Renal pelvis (tissue), 4 donors: Measurements from ENCODE around the gene ZSWIM3. TPM values are rescaled to one million over a fixed set of nuclear protein-coding genes. Genes with fewer than 3 reads are reported as not detected.
A peak's percentile ranks its signal among the peaks of the same experiment; 100 is the strongest.
"Not testable (repeated sequence)": the region's sequence is repeated elsewhere in the genome, so short reads cannot be mapped to it uniquely, and the experiment has no call there.

Source experiments
- DNase-seq: peaks from one replicate; pipeline ENCODE4 v3.0.0-alpha.2; 2013
- polyA plus RNA-seq, 3 donors: library from polyadenylated mRNA; unstranded; fragments of 120-200 nt; gene quantifications; one replicate each; pipeline ENCODE4 v1.2.1, GENCODE V29; 2013; ENCODE audit not compliant: insufficient read length in 3 of 3

Gene ZSWIM3
- polyA plus RNA-seq, 3 donors, result 5.9 to 6.5 (median 6.1) TPM

DNA sequence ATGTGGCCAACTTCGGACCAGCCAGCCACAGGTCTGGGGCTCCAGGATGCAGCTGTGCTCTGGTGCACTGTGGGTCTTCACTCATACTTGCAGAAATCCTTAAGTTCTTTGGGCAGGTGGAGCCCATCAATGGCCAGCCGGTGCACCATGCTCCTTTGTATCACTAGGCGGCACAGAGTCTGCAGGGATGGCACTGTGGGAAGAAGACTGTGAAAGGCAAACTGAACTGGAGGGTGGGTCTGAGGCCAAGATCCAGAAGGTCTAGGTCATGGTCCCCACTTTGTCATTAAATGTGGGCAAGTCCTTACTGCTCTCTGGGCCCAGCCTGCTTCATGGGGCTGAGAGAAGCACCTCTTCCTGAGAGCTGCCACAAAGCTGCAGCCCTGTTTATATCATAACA lies 31.3 kb downstream of the ZSWIM3 start:
- DNase-seq, result no peak

DNA sequence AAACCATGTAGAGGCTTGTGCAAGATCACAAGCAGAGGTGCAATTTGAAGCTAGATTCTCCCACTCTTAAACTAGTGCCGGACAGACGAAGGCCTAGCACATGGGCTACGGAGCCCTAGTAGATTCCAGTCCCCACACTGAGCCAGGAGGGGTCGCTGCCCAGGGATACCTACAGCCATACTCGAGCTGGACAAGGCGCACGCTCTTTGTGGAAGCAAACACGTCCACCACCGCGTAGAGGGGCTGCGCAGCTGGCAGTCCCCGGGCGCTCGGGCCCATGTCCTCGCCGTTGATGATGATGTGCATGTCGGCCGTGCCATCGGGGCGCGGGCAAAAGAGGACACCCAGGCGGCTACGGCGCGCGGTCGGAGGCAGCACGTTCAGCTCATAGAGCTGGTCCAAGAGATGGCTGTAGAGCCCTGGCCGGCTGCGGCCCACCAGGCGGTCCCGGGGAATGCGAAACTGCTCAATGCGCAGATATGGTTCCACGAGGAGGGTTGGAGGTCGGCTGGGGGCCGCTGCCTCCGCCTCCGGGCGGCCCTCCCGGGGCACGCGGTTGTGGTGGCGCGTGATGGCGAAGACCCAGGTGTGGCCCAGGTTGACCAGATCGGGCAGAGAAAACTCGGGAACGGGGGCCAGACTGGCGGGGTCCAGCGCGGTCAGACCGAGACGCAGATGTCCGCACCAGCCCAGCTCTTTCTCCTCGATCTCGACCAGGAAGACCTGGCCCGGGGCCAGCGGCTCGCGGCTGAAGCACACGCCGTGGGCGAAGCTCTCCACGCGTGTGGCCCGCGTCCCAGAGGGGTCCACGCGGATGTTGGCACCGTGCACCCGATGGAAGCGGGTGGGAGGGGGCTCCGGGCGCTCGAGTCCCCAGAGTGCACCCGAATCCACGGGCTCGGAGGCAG lies 32.9 kb downstream of the ZSWIM3 start:
- peak; percentile 87 for DNase-seq

DNA sequence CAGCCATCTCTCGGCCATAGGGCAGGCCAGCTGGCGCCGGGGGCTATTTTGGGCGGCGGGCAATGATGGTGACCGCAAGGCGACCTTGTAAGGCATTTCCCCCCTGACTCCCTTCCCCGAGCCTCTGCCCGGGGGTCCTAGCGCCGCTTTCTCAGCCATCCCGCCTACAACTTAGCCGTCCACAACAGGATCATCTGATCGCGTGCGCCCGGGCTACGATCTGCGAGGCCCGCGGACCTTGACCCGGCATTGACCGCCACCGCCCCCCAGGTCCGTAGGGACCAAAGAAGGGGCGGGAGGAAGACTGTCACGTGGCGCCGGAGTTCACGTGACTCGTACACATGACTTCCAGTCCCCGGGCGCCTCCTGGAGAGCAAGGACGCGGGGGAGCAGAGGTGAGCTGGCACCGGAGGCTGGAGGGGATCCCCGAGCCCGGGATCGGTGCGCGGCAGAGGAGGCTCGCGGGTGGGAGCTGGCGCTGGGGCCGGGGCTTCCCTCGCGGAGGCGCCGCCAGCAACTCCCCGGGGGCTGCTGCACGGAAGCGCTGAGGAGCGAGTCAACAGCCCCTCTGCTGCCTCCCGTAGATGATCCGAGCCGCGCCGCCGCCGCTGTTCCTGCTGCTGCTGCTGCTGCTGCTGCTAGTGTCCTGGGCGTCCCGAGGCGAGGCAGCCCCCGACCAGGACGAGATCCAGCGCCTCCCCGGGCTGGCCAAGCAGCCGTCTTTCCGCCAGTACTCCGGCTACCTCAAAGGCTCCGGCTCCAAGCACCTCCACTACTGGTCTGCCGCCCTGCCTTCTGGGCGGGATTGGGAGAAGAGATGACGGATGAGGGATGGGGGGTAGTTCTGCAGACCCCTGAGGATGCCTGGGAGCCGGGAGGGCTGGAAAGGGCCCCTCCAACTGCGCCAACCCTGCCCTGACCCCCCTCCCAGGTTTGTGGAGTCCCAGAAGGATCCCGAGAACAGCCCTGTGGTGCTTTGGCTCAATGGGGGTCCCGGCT lies 33.9 kb downstream of the ZSWIM3 start, which contains the start of the genes CTSA and NEURL2:
TSS of gene CTSA (plus strand) at position 351 of the 999 bp plus-strand sequence. CDS start at position 585, 234 bp downstream.
TSS of gene NEURL2 (minus strand) at position 224 of the 999 bp plus-strand sequence. CDS start at position 7, 217 bp downstream.
- DNase-seq, result peak; percentile 92

DNA sequence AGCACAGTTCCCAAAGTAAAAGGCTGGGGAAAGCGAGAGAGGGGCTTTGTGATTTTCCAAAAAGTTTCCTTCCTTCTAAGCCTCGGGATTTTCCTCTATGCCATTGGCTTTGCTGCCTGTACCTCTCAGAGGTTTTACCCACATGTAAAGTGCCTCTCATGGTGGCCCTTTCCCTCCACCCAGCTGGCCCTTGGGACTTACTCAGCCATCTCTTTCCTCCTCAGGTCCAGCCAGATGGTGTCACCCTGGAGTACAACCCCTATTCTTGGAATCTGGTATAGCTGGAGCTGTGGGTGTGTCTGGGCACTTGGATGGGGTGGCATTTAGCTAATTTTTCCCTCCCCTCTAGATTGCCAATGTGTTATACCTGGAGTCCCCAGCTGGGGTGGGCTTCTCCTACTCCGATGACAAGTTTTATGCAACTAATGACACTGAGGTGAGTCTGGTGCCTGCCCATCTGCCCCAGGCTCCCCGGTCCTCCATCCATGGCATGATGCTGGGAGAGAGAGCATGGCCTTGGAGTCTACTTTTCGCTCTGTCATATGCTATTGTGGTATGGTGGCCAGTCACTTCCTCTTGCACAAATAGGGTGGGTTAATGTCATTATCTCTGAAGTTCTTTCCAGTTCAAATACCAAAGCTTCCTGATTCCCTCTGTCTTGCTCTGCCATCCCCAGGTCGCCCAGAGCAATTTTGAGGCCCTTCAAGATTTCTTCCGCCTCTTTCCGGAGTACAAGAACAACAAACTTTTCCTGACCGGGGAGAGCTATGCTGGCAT lies 34.8 kb downstream of the ZSWIM3 start:
- DNase-seq, result no peak

DNA sequence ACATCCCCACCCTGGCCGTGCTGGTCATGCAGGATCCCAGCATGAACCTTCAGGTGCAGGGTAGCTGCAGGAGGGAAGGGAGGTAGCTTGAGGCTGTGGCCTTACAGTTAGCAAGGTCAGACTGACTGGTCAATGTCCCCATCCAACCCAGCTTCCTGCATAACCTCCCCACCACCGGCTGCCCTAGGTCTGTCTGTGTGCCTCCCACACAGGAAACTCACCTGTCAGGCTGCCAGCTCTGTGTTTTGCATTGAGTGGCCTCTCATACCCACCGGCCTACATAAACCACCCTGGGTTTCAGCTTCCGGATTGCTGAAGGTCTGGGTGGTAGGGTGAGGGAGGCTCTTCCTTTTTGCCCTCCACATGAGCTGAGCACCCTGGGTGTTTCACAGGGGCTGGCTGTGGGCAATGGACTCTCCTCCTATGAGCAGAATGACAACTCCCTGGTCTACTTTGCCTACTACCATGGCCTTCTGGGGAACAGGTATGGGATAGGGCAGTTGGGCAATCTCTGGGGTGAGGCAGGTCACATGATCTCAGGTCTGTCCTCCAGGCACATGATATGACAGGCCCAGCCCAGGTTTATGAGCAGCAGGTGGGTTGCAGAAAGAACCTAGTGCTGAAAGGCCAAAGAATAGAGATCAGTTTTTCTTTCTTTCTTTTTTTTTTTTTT lies 35.5 kb downstream of the ZSWIM3 start:
- DNase-seq, result no peak

DNA sequence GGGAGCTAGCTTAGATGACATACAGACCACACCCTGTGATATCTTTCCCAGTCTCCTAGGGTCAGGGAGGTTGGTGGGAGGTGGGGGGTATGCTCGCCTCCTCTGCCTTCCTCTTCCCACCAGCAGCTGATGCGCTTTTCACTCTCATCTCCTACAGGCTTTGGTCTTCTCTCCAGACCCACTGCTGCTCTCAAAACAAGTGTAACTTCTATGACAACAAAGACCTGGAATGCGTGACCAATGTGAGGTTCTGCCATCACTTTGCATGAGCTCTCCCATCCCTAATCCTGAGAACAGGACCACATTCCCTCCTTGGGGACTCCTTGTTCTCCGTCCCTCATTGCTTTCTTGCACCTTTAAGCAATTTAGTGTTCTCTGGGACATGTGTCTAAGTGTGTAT lies 36.4 kb downstream of the ZSWIM3 start:
- no peak for DNase-seq

DNA sequence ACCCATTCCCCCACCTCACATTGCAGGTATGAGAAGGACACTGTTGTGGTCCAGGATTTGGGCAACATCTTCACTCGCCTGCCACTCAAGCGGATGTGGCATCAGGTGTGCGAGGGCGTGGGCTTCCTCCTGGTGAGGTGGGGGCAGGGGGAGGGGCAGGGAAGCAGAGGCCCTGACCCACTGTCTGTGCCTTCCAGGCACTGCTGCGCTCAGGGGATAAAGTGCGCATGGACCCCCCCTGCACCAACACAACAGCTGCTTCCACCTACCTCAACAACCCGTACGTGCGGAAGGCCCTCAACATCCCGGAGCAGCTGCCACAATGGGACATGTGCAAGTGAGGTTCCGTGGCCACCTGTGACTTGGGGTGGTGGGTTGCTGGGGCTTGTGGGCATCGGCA lies 37.4 kb downstream of the ZSWIM3 start:
- no peak for DNase-seq

DNA sequence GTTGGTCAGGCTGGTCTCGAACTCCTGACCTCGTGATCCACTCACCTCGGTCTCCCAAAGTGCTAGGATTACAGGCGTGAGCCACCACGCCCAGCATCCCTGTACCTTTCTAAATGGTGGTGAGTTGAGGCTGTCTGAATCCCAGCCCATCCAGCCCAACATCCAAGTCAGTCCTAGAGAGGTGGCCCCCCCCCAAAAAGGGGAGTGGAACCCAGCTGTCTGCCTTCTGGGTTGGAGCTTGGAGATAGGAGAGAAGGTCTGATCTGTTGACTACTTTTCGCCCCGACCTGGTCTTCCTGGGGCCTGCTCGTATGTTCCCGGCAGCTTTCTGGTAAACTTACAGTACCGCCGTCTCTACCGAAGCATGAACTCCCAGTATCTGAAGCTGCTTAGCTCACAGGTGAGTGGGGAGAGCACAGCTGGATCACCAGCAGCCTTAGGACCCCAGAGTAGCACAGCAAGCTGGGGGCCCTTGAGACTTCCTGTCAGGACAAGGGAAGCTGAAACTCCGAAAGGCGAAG lies 39.3 kb downstream of the ZSWIM3 start:
- no peak for DNase-seq

DNA sequence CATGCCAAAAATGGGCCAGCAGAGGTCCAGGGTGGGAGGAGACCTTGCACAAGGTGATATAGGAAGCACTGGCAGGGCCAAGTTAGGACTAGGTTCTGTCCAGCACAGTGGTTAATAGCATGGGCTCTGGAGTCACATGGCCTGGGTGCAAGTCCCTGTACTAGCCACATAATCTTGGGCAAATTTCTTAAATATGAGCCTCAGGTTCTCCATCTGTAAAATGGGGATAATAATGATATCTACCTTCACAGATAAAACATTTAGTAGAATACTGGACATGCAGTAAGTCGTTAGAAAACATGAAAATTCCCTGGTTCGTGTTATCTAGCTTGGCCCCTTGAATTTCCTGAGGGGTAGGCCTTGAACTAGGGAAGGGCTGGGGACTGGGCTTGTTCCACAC lies 39.9 kb downstream of the ZSWIM3 start:
- DNase-seq, result no peak

DNA sequence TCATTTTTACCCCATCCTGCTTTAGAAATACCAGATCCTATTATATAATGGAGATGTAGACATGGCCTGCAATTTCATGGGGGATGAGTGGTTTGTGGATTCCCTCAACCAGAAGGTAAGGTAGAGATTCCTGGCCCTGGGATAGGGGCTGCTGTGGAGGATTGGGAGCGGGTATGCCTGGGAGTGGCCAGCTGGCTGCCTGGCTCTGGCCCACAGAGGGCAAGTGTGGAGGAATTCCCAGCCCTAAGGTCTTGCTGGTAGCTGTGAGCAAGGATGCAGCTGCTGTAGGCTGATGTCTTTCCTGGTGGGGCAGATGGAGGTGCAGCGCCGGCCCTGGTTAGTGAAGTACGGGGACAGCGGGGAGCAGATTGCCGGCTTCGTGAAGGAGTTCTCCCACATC lies 40.3 kb downstream of the ZSWIM3 start:
- DNase-seq, result no peak

DNA sequence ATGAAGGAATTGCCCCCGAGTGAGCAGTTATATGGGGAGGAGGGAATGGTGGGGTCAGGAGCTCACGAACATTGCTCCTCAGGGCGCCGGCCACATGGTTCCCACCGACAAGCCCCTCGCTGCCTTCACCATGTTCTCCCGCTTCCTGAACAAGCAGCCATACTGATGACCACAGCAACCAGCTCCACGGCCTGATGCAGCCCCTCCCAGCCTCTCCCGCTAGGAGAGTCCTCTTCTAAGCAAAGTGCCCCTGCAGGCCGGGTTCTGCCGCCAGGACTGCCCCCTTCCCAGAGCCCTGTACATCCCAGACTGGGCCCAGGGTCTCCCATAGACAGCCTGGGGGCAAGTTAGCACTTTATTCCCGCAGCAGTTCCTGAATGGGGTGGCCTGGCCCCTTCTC lies 40.9 kb downstream of the ZSWIM3 start:
- no peak for DNase-seq

DNA sequence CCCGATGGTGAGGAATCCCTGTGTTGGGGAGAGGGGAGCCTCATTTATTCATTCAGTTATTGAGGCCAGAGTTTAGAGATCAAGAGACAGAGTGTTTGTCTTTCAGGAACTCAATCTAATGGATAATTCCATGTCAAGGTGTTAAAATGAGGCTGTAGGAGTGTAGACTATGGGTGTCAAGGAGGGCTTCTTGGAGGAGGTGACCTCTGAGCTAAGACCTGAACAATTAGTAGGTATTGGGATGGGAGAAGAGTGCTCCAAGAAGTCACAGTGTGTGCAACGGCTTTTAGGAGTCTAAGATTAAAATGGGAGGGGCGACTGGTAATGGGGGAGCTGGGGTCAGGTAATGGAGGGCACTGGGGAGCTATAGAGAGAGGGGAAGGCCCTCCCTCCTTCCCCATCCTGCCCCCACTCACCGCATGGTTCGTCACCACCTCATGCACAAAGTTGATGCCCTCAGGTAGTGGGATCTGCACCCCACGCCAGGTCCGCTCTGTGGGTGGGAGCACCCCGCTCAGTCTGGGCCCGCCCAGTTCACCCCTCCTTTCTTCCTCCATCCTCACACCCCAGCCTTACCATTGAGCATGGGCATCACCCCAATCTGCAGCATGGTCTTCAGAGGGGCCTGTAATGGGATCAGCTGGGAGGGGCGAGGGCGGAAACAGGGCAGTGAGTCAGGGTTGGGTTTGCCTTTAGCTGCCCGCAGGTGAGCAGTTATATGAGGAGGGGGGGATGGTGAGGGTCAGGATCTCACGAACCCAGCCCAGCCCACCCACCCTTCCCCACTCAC lies 41.8 kb downstream of the ZSWIM3 start:
- DNase-seq, result no peak

DNA sequence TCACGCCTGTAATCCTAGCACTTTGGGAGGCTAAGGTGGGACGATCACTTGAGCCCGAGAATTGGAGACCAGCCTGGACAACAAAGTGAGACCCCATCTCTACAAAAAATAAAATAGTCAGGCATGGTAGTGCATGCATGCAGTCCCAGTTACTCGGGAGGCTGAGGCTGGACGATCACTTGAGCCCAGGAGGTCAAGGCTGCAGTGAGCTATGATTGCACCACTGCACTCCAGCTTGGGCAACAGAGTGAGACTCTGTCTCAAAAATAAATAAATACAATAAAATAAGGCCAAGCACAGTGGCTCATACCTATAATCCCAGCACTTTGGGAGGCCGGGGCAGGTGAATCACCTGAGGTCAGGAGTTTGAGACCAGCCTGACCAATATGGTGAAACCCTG lies 43.9 kb downstream of the ZSWIM3 start:
- DNase-seq, result not testable (repeated sequence)

DNA sequence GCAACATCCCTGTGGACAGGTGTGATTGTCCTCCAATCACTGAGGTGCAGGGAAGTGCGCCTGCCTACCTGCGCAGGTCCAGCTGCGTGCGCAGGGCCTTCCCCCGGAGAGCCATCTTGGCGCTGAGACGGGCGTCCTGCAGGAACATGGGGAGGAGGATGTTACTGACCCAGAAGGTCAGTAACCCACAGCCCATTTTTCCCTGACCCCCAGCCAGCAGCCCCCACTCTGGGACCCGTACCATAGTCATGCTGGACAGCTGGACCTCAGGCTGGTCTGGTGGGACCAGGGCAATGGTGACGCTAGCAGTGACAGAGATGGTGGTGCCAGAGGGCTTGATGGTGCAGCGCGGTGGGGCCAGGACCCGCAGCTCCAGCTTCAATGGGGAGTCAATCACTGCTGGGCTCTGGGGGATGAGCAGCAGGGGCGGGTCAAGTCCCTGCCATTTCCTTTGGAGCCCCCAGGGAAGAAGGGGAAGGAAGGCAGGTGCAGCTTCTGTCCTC lies 44.8 kb downstream of the ZSWIM3 start:
- no peak for DNase-seq

DNA sequence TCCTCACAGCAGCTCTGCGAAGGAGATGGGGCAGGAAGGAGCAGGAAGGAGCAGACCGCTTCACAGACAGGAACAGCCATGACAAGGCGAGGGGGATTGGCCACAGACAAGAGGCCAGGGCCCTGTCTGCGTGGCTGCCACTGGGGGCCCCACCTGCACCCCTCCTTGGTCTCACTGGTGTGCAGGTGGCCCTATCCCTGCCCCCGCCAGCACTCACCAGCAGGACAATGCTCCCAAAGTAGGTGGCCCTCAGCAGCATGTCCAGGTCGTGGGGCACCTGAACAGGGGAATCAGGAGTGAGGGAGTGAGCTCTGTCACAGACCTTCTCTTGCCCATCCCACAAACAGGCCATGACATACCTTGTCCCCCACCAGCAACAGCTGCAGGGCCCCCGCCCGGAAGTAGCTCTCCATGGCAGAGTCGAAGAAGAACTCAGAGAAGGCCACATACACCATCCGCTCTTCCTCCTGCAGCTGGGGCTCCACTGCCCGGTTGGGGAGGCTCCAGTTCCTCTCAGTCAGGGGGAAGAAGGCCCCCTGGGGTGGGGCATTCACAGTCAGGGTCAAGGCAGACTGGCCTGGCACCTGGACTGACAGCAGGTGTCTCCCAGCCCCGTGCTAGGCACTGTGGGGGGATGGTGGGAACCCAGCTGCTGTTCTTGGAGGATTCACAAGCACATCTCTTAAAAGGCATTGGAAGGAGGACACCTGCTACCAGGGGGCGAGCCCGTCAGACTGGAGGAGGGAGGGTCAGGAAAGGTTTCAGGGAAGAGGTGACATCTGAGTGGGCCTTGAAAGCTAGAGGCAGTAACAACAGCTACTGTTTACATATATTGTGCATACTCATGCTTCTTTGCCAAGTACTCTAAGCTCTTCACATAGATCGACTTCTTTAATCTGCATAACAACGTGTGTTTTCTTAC lies 47.4 kb downstream of the ZSWIM3 start:
- DNase-seq, result no peak

DNA sequence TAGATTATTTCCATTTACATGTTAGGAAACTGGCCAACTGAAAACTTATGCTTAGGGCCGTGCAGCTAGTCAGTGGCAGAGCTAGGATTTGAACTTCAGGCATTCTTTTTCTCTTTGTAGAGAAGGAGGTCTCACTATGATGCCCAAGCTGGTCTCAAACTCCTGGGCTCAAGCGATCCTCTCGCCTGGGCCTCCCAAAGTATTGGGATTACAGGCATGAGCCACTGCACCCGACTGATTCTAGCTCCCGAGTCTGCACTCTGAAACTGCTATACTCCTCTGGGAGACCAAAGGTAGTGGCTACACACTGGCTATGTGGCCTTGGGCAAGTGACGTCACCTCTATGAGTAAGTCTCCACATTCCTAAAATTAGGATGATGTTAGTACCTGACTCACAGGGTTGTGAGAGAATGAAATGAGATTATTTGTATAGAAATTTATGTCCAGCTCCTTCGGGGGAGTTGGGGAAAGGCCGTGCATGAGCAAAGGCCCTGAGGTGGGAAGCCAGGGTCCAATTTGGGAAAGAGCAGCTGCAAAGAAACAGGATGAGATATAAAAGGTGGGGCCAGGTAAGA lies 48.2 kb downstream of the ZSWIM3 start:
- no peak for DNase-seq

DNA sequence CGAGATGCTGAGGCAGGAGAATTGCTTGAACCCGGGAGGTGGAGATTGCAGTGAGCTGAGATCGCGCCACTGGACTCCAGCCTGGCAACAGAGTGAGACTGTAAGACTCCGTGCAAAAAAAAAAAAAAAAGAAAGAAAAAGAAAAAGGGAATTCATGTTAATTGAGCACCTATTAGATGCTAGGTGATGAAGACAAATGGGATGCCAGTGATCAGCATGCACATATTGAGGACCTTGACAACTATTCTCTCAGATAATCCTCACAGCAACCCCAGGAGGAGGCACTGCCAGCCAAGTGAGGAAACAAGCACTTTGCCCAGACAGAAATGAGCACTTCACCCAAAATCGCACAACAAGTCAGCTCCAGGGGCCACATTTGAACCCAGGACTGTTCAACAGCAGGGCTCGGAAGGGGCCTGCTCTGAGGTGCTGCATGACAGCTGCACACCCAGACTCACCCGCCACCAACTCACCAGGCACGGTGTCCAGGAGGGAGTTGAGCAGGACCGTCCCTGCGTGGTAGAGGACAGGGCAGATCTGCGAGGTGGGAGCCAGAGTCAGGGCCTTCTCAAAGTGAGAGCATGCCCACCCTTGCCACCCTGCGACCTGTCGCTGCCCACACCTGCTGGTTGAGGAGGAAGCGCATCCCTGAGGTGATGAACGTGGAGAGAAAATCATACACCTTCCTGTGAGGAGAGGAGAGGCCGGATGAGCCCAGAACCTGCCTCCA lies 50.0 kb downstream of the ZSWIM3 start:
- DNase-seq, result no peak
